Activated CD4-positive, alpha-beta T cell treated with anti-CD3 and anti-CD28 coated beads, Interleukin-2, amount 50 U/mL, for 48 hours (primary cell): ENCODE data around the gene ALG11.
A peak's percentile ranks its signal among the peaks of the same experiment; 100 is the strongest.
"Not testable (repeated sequence)": the region's sequence is repeated elsewhere in the genome, so short reads cannot be mapped to it uniquely, and the experiment has no call there.

Experiments
- DNase-seq, 2 experiments: peaks; one replicate each; pipeline ENCODE4 v3.0.0-alpha.2; 2020

ALG11 gene

DNA sequence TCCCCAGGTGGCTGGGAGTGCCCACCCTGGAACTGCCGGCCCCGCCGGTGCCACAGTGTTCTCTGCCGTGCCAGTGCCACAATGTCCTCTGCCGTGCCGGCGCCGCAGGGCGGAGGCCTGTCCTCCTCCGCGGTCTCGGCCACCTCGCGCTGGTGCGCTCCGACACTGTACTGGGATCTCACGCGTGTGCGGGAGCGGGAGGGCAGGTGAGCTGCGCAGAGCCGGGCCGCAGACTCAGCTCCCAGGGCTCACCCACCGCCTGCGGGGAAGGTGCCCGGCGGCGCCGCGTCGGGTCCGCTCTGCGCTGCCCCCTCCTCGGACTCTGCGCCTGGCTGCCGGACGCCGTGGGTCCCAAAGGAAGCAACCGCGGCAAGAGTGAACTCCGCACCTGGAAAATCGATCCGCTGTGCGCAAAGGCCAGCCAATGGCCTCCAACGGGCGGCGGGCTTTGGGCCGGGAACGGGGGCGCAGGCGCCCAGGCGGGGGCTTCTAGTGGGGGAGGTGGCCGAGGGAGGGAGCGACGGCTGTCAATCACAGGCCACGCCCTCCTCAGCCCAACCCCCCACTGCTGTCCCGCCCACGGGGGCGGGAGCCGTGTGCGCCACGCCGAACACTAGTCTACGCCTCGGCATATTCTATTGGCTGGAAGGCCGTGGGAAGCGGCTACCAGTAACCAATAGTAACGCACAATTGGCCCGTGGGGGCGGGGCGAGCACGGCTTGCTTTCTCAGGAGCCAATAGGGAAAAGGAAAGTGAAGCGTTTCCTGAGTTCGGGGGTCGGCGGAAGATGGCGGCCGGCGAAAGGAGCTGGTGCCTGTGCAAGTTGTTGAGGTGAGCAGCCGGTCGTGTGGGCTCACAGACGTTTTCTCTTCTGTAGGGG, at the start of gene ALG11:
Gene ALG11 (plus strand): TSS at position 767 of the 880 bp plus-strand sequence. CDS start 21 bp downstream, at position 788.
- DNase-seq, result peak; percentile 100

GRCh38 chr13:51966186-51966585, 46.0 kb upstream of the ALG11 start:
- no peak for DNase-seq

- DNase-seq, result no peak
Observed at GRCh38 chr13:51967482-51968446, 44.4 kb upstream of the ALG11 start.

GRCh38 chr13:51970349-51970748, 41.8 kb upstream of the ALG11 start:
- no peak for DNase-seq

GRCh38 chr13:51971520-51972426, 40.4 kb upstream of the ALG11 start:
- no peak for DNase-seq

- DNase-seq, result no peak
Observed at GRCh38 chr13:51974482-51974881, 37.7 kb upstream of the ALG11 start.

DNA sequence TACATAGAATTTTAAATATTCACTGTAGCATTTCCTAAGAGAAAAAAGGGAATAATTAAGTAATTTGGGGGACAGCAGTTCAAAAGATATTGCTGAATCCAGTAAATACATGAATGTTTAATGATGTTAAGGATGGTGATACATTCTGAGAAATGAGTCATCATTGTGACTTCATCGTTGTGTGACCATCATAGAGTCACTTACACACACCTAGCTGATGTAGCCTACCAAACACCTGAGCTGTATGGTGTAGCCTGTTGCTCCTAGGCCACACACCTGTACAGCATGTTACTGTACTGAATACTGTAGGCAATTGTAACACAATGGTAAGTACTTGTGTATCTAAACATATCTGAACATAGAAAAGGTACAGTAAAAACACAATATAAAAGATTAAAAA, 35.8 kb upstream of the ALG11 start:
- DNase-seq, result no peak

DNA sequence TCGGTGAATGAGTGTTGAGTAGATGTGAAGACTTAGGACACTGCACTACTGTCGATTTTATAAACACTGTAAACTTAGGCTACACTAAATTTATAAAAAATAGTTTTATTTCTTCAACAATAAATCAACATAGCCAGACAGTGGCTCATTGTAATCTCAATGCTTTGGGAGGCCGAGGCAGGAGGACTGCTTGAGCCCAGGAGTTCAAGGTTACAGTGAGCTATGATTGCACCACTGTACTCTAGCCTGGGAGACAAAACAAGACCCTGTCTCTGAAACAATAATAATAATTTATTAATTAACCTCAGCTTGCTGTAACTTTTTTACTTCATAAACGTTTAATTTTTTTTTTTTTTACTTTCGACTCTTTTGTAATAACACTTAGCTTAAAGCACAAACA, 35.3 kb upstream of the ALG11 start:
- no peak for DNase-seq

DNA sequence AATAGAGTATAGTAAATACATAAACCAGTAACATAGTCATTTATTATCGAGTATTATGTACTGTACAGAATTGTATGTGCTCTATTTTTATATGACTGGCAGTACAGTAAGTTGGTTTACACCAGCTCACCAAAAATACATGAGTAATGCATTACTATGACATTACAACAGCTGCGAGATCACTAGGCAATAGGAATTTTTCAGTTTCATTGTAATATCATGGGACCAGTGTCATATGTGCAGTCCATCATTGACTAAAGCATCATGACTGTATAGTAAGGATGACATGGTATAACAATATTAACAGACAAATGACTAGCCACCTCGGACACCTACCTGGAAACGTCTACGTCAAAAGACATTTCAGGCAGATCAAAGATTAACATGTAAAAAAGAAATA, 34.6 kb upstream of the ALG11 start:
- DNase-seq, result no peak

- no peak for DNase-seq
Observed at GRCh38 chr13:51978796-51979556, 33.2 kb upstream of the ALG11 start.

DNA sequence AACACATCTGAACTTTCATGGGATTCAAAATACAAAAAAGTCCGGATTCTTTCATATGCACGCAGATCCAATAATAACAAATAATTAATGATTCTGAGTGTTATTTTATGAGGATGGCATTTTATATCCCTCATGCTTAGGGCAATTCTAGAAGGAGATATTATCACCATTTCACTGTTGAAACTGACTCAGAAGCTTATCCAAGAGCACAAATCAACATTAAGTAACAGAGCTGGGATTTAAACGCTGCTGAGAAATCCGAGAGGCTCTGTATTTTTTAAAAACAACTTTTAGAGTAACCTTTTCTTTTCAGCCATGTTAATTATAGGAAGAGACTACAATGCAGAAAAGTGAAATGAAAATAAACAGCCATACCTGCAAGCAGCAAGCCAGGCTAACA, 31.3 kb upstream of the ALG11 start:
- DNase-seq, result no peak

DNA sequence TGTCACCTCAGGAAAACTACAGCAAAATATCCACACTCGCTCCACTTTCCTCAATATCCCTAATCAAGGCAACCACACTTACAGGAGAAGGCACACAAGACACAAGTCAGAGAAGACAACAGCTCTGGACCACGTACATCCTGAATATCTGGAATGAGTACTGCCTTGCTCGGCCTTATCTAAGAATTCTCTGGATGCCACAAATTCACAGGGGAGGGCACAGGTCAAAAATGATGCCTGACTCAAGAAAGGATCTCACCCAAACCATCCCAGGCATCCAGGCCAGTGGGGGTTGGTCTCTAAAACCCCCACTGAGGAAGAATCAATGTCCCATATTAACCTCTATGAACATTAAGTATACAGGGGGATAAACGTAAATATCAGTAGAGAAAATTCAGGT, 30.8 kb upstream of the ALG11 start:
- DNase-seq, result no peak

DNA sequence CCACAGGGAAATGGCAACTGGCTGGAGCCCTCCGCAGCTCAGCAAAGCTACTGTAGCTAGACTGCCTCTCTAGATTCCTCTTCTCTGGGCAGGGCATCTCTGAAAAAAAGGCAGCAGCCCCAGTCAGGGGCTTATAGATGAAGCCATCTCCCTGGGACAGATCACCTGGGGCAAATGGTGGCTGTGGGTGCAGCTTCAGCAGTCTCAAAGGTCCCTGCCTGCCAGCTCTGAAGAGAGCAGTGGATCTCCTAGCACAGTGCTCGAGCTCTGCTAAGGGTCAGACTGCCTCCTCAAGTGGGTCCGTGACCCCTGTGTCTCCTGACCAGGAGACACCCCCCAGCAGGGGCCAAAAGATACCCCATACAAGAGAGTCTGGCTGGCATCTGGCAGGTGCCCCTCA, 28.9 kb upstream of the ALG11 start:
- DNase-seq, result not testable (repeated sequence)

GRCh38 chr13:51984904-51985303, 27.3 kb upstream of the ALG11 start:
- not testable (repeated sequence) for DNase-seq

GRCh38 chr13:51988988-51989618, 23.1 kb upstream of the ALG11 start:
- DNase-seq, result no peak

DNA sequence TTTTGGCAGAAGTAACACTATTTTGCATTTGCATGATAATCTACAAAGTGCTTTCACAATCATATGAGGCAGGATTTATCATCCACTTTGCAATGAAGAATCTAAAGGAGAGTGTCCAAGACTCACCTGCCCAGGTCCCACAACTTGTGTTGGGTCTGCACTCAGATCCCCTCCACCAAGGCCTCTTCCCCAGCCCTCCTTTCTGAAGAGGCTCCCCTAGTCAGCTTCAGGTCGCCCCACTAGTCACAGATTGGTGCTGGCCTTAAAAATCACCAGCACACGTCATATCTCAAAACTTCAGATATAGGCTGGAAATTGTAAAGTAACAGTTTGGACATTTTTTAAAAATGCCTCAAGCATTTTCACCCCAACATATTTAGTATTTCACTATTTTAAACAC, 18.5 kb upstream of the ALG11 start:
- DNase-seq, result no peak

GRCh38 chr13:51995677-51996551, 16.3 kb upstream of the ALG11 start:
- DNase-seq, result no peak

- DNase-seq, result no peak
Observed at GRCh38 chr13:51996641-51997040, 15.6 kb upstream of the ALG11 start.

DNA sequence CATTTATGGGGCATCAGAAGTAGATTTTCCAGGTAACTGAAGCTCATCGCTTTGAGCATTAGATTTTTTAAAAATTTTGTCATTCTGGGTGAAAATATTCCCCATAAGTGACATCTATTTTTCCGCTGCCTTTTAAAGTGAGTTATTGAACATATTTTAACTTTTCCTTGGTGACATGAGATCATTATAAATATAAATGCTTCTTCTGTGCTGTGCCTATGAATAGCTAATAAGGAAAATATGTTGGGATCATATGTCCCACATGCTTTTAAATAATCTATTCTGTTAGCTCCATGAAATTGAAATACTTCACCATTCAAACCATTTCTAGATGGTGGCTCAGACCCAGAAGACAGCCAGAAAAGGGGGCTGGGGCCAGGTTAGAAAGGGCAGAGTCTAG, 15.0 kb upstream of the ALG11 start:
- no peak for DNase-seq

- DNase-seq, result no peak
Observed at GRCh38 chr13:51997641-51998330, 14.4 kb upstream of the ALG11 start.
